Nephron progenitor cell (in vitro differentiated cells): ENCODE measurements around the gene COL18A1.

Source experiments
- DNase-seq: peaks from one replicate; pipeline ENCODE4 v3.0.0; 2021
- H3K27ac Mint-ChIP-seq: 2 replicates; pipeline ENCODE4 v1.8.0; 2021; ENCODE audit warnings: mild to moderate bottlenecking, moderate library complexity, mixed read lengths
- H3K27me3 Mint-ChIP-seq: 2 replicates; pipeline ENCODE4 v1.8.0; 2021; ENCODE audit warnings: mild to moderate bottlenecking, low read depth, mixed read lengths; ENCODE audit not compliant: poor library complexity
- H3K36me3 Mint-ChIP-seq: 2 replicates; pipeline ENCODE4 v1.8.0; 2021; ENCODE audit warnings: low read depth, mixed read lengths
- H3K4me1 Mint-ChIP-seq: 2 replicates; pipeline ENCODE4 v1.8.0; 2021; ENCODE audit warnings: mixed read lengths
- H3K4me3 Mint-ChIP-seq: 2 replicates; pipeline ENCODE4 v1.8.0; 2021; ENCODE audit warnings: mild to moderate bottlenecking, moderate library complexity, mixed read lengths
- H3K9me3 Mint-ChIP-seq: 2 replicates; pipeline ENCODE4 v1.8.0; 2021; ENCODE audit warnings: mild to moderate bottlenecking, moderate library complexity, mixed read lengths
- TF ChIP-seq, protein P1 (sequence below): fragments of 200-600 bp; sonication (generic); IDR thresholded peaks from 2 replicates; pipeline ENCODE4 v1.5.0; 2021; ENCODE audit warnings: antibody characterized with exemption

COL18A1 gene

DNA sequence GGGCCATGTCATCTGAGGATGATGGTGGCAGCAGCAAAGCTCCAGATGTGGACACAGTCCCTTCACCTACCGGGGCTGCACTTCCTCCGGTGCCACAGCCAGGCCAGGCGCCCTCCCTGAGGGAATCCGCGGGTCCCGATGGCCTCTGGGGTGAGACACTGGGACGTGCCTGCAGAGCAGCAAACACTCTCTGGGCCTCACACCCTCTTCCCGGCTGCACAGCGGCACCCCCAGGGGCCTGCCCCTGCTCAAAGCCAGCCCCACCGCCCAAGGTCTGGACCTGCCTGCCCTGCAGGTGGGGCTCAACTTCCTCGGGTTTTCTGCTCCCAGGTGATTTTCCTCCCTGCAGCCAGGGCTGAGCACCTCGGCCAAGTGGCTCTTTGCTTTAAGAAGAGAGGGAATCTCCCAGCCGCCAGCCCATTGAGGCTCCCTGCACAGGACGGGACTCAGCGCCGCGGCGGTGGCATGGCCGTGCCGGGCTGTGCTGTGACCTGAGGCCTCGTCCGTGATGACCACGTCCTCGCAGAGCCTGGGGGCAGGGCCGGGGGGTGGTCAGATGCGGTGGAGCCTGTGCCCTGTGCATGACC, 21.3 kb upstream of the COL18A1 start:
- H3K9me3 Mint-ChIP-seq, result no peaks in the 10 kb centered on the region
- no peak overlapping the region for H3K4me3 Mint-ChIP-seq
- H3K27ac Mint-ChIP-seq, result no peak overlapping the region
- DNase-seq, result no peak
- peaks cover 46% of the 10 kb centered on the region for H3K4me1 Mint-ChIP-seq
- no peaks in the 10 kb centered on the region for H3K36me3 Mint-ChIP-seq
- peaks cover 25% of the 10 kb centered on the region for H3K27me3 Mint-ChIP-seq
- TF ChIP-seq, protein P1, sequence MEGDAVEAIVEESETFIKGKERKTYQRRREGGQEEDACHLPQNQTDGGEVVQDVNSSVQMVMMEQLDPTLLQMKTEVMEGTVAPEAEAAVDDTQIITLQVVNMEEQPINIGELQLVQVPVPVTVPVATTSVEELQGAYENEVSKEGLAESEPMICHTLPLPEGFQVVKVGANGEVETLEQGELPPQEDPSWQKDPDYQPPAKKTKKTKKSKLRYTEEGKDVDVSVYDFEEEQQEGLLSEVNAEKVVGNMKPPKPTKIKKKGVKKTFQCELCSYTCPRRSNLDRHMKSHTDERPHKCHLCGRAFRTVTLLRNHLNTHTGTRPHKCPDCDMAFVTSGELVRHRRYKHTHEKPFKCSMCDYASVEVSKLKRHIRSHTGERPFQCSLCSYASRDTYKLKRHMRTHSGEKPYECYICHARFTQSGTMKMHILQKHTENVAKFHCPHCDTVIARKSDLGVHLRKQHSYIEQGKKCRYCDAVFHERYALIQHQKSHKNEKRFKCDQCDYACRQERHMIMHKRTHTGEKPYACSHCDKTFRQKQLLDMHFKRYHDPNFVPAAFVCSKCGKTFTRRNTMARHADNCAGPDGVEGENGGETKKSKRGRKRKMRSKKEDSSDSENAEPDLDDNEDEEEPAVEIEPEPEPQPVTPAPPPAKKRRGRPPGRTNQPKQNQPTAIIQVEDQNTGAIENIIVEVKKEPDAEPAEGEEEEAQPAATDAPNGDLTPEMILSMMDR, result no peak

DNA sequence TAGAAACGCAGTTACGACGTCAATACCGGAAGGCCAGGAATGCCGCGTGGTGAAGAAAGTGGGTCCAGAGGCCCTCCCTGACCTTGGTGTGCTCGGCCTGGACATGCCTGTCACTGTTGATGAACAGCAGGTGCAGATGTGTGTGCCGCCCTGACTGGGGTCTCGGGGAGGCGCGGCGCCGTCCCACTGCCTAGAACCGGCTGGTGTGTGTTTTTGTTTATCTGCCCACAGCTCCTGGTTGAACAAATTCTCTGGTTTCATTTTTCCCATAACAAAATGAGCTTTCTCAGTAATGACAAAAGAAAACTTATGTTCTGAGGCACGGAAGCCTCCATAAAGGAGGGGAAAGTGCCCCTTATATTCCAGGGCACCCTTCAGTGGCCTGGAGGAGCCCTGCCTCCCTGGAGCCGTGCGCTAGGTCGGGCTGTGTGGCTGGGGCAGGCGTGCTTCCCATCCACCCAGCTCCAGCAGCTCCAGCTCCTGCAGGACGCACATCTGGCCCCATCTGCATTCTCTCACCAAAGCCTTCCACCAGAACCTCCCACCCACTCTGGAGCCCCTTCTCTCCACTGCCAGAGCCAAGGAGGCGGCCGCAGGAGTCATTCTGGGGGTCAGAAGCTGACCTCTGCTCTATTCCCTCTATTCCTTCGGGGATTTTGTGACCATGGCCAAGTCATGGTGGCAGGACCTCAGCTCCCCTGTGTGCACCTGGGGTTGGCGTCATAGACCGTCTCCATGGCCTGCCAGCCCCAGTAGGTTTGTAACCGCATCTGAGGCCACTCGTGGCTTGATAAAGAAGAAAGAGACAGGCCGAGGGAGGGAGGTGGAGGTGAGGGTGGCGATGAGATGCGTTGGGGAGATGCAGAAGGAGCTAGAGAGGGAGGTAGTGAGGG, 20.1 kb upstream of the COL18A1 start:
- Mint-ChIP-seq H3K4me3 (no peak overlapping the region), H3K27me3 (peaks cover 18% of the 10 kb centered on the region), H3K27ac (no peak overlapping the region), H3K4me1 (peaks cover 42% of the 10 kb centered on the region), H3K9me3 (no peaks in the 10 kb centered on the region), H3K36me3 (no peaks in the 10 kb centered on the region)
- no peak for DNase-seq
- TF ChIP-seq, protein P1, result no peak

DNA sequence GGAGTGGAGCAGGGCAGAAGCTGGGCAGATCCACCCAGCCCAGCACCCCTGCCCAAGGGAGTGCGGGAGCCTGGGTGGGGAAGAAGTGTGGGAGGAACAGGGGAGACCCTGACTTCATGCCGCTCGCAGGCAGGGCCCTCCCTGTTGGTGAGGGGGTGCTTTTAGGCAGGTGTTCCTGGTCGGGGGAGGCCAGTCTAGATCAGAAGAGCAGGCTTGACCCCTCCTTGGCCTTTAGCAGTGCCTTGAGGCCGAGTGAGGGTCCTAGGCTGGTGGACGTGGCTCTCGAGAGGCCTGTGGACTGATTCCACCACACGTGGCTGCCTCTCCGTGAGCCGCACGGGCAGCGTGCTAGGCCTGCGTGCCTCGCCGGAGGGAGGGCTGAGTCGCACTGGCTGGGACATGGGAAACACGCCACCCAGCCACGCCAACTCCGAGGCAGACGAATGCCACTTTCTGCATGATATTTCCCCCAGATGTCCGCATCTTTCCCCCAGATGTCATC, 19.4 kb upstream of the COL18A1 start:
- TF ChIP-seq, protein P1, result no peak
- Mint-ChIP-seq H3K4me1 (peaks cover 40% of the 10 kb centered on the region), H3K27ac (no peak overlapping the region), H3K27me3 (peaks cover 16% of the 10 kb centered on the region), H3K36me3 (no peaks in the 10 kb centered on the region), H3K9me3 (no peaks in the 10 kb centered on the region), H3K4me3 (no peak overlapping the region)
- DNase-seq, result no peak

DNA sequence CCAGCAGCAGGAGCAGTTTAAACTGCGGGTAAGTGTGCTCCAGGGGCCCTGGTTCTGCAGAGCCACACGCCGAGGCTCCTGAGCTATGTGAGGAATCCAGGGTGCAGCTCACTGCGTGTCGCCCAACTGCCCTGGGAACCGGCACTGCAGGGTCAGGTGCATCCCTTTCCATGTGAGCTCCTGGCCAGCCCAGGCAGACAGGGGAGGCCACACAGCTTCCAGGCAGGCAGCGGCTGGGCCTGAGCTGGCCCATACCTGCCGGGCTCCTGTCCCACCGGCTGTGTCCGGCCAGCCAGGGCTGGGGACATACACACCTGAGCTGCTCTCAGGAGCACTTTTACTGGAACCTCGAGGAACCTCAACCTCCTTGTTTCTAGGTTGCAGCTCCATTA, 18.6 kb upstream of the COL18A1 start:
- no peak overlapping the region for H3K4me3 Mint-ChIP-seq
- H3K36me3 Mint-ChIP-seq, result no peaks in the 10 kb centered on the region

DNA sequence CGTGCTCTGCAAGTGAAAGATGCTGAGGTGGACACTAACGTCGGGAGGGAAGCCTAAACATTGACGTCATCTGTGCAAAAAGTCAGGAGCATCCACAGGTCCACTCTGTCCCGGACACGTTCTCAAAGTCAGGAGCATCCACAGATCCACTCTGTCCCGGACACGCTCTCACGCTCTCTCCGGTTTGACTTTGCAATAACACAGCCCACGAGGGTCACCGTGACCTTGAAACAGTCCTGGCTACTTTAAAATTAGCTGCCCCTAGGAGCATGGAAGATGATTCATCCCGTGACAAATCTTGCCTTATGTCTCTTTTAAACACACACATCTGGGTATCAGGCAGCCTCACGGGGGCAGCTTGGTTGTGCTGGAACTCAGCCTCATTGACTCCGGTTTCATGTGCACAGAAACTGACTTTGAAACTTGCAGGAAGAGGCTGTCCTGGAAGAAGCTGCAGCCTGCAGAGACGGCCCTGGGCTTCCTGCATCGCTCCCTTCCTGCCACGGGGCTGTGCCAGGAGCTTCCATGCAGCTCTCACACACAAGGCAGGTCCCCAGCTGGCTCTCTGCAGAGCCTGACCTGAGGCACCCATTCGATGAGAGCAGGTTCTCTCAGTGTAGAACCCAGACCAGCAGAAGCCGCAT, 18.1 kb upstream of the COL18A1 start:
- Mint-ChIP-seq H3K4me3 (no peak overlapping the region), H3K27ac (no peak overlapping the region), H3K27me3 (peaks cover 15% of the 10 kb centered on the region), H3K9me3 (no peaks in the 10 kb centered on the region), H3K36me3 (no peaks in the 10 kb centered on the region), H3K4me1 (peaks cover 36% of the 10 kb centered on the region)
- DNase-seq, result no peak
- TF ChIP-seq, protein P1, result no peak

More for the DNA sequence above, 18.6 kb upstream of the COL18A1 start:
- TF ChIP-seq, protein P1, result no peak
- DNase-seq, result no peak
- peaks cover 36% of the 10 kb centered on the region for H3K4me1 Mint-ChIP-seq
- no peaks in the 10 kb centered on the region for H3K9me3 Mint-ChIP-seq
- H3K27ac Mint-ChIP-seq, result no peak overlapping the region
- peaks cover 15% of the 10 kb centered on the region for H3K27me3 Mint-ChIP-seq
